Stimulated activated memory B cell treated with anti-CD40 and anti-IgM and Interleukin-4, amounts not matched to agents 10 μg/mL and 1 μg/mL and 100 μg/mL, for 72 hours (primary cell): Measurements from ENCODE around the gene SLC23A1.

Source experiments
- ATAC-seq: fragments of 150-1000 bp; cut with Tn5 transposase; 2 replicates; pipeline ENCODE4 v1.10.0; 2021
- H3K27ac Mint-ChIP-seq: one replicate; pipeline ENCODE4 v1.8.0; 2022; ENCODE audit warnings: mild to moderate bottlenecking, mixed read lengths
- H3K27me3 Mint-ChIP-seq: one replicate; pipeline ENCODE4 v1.8.0; 2022; ENCODE audit warnings: mixed read lengths
- H3K36me3 Mint-ChIP-seq: one replicate; pipeline ENCODE4 v1.8.0; 2022; ENCODE audit warnings: mixed read lengths
- H3K4me1 Mint-ChIP-seq: one replicate; pipeline ENCODE4 v1.8.0; 2022; ENCODE audit warnings: mixed read lengths
- H3K4me3 Mint-ChIP-seq: one replicate; pipeline ENCODE4 v1.8.0; 2022; ENCODE audit warnings: mild to moderate bottlenecking, moderate library complexity, mixed read lengths
- H3K9me3 Mint-ChIP-seq: one replicate; pipeline ENCODE4 v1.8.0; 2022; ENCODE audit warnings: mixed read lengths

The SLC23A1 gene

DNA sequence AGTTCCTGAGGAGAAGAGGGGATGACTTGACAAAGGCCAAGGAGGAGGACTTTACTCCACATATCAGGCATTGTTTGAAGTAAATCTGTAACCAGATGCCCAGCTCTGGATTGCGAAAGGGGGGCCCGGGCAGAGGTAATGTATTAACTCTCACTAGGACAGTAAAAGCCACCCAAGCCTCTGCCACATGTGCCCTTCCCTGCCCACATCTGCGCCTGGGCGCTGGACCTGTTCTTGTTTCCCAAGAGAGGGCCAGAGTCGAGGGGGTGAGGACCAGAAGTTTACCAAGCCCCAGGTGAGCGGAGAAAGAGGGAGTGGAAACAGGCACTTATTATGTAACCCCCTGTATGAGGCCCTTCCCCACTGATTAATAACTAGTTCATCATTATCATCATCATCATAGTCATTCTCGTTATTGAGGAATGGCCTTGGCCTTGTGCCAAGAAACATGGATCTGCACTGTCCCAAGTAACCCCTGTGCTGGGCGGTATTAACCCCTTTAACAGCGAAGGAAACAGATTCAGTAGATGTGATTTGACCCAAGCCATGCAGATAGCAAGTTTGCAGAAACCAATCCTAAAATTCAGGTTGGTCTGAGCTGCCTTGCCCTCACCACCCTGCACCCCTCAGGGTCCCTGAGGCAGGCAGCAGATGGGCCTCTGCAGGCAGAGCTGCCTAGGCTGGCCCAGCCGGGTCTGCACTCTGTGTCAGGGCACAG lies at the start of gene SLC23A1:
TSS of gene SLC23A1 (minus strand) at position 23 of the 718 bp plus-strand sequence. CDS start 44 bp downstream, outside the sequence.
- peak within 1 kb of the TSS; percentile 78 for H3K27ac Mint-ChIP-seq
- H3K9me3 Mint-ChIP-seq: no peaks in the 10 kb centered on the region
- no peak for ATAC-seq
- H3K27me3 Mint-ChIP-seq: no peaks in the 10 kb centered on the region
- H3K4me3 Mint-ChIP-seq: no peak within 1 kb of the TSS
- H3K36me3 Mint-ChIP-seq: no peaks in the 10 kb centered on the region
- H3K4me1 Mint-ChIP-seq: peaks cover 76% of the 10 kb centered on the region

DNA sequence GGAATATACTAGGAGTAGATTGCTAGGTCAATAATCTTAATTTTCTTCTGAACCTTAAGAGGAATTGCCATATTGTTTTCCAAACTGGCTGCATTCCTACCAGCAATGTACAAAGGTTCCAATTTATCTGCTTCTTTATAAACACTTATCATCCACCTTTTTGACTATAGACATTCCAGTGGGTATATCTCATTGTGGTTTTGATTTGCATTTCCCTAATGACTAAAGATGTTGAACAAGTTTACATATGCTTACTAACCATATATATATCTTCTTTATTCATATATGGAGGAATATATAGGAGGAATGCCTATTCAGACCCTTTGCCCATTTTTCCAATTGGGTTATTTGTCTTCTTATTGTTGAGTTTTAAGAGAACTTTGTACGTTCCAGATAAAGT lies 48.6 kb upstream of the SLC23A1 start:
- H3K4me3 Mint-ChIP-seq: no peak overlapping the region
- no peaks in the 10 kb centered on the region for H3K9me3 Mint-ChIP-seq
- ATAC-seq: no peak
- H3K27ac Mint-ChIP-seq: no peak overlapping the region
- H3K36me3 Mint-ChIP-seq: peaks cover 16% of the 10 kb centered on the region
- H3K27me3 Mint-ChIP-seq: no peaks in the 10 kb centered on the region
- no peaks in the 10 kb centered on the region for H3K4me1 Mint-ChIP-seq

DNA sequence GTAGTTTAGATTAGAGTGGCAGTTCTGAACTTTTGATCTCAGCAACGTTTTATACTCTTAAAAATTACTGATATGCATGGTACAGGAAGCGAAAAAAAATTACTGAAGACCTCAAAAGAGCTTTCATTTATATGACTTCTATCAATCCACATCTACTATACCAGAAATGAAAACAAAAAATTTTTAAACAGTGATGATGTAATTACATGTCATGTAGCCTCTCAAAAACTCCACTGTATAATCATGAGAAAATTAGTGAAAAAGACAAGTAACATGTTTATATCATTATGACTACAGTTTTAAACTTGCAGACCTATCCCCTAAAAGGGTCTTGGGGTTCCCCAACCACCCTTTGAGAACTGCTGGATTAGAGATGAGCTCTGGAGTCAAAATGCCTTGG lies 46.9 kb upstream of the SLC23A1 start:
- no peaks in the 10 kb centered on the region for H3K4me1 Mint-ChIP-seq
- peaks cover 16% of the 10 kb centered on the region for H3K36me3 Mint-ChIP-seq
- no peak overlapping the region for H3K27ac Mint-ChIP-seq
- H3K9me3 Mint-ChIP-seq: no peaks in the 10 kb centered on the region
- ATAC-seq: no peak
- H3K4me3 Mint-ChIP-seq: no peak overlapping the region
- H3K27me3 Mint-ChIP-seq: no peaks in the 10 kb centered on the region

DNA sequence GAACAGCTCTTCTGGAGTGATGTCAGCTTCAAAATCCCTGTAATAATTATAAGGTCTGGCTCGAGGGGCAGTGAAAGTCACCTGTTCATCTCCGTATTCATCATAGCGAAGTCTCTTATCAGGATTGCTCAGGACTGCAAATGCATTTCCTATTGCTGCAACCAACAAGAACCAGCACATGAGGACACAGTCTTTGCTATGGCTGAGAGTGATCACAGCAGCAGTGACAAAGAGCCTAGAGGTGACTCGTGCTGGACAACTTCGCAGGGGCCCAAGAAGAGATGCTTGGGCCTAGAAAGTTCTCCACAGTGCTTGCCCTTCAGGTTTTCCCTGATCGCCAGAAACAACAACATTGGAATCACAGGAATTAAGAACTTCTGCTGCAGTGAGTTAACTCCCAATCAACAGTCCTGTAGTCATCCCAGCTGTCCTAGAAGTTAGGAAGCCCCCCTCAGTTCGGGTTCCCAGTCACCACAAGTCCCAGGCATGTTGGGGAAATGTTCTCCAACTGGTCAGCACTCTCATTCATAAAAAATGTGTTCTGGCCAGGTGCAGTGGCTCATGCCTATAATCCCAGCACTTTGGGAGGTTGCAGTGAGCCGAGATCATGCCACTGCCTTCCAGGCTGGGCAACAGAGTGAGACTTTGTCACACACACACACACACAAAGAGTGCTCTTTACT lies 43.2 kb upstream of the SLC23A1 start:
- Mint-ChIP-seq H3K4me3 (no peak overlapping the region), H3K27me3 (no peaks in the 10 kb centered on the region), H3K9me3 (no peaks in the 10 kb centered on the region), H3K36me3 (peaks cover 35% of the 10 kb centered on the region), H3K4me1 (peaks cover 6% of the 10 kb centered on the region), H3K27ac (no peak overlapping the region)
- ATAC-seq: no peak

DNA sequence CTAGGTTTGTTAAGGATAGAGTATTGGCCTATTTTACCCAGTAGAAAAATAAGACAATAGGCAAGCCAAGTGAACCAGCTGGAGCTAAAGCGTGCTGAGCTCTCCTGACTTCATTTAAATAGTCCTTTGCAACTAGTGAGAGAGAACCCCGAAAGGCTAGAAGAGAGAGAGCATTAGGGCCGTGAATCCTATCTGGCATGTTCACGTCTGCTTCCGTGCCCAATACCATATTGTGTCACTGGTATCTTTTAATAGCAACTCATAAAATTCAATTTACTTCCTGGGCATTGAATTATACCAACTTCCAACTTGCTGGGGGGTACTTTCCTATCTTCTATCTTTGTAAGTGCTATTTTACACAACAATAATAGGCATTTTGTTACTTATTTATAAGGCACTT lies 42.4 kb upstream of the SLC23A1 start:
- H3K4me3 Mint-ChIP-seq: no peak overlapping the region
- H3K4me1 Mint-ChIP-seq: peaks cover 6% of the 10 kb centered on the region
- ATAC-seq: no peak
- H3K27me3 Mint-ChIP-seq: no peaks in the 10 kb centered on the region
- no peaks in the 10 kb centered on the region for H3K9me3 Mint-ChIP-seq
- H3K27ac Mint-ChIP-seq: no peak overlapping the region
- H3K36me3 Mint-ChIP-seq: peaks cover 41% of the 10 kb centered on the region

DNA sequence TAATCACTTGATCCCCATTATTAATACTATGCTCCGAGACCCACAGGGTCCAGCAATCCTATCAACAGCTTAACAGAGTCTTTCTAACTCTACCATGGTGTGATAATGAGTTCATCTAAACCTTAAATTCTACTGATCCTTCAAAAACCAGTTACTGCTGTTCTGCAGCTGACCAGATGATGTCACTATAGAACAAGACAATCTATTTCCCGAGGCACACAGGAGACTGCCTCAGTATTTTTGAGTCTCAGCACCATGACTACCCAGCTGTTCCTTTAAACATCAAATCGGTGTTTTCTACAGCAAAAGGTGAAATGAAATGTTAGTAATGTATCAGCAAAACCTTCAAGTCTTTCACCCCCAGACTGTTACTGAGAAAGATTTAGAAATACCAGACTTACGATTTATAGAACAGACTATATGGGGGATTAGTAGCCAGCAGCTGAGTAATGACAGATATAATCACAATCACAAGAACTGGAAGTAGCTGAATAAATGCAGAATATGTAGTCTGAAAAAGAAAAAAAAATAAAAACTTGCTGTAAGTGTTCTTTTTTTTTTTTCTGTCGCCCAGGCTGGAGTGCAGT lies 39.3 kb upstream of the SLC23A1 start:
- peak overlapping the region; percentile 11 for H3K27ac Mint-ChIP-seq
- H3K4me1 Mint-ChIP-seq: peaks cover 6% of the 10 kb centered on the region
- H3K9me3 Mint-ChIP-seq: no peaks in the 10 kb centered on the region
- H3K36me3 Mint-ChIP-seq: peaks cover 52% of the 10 kb centered on the region
- ATAC-seq: peak; percentile 83
- no peaks in the 10 kb centered on the region for H3K27me3 Mint-ChIP-seq
- no peak overlapping the region for H3K4me3 Mint-ChIP-seq

DNA sequence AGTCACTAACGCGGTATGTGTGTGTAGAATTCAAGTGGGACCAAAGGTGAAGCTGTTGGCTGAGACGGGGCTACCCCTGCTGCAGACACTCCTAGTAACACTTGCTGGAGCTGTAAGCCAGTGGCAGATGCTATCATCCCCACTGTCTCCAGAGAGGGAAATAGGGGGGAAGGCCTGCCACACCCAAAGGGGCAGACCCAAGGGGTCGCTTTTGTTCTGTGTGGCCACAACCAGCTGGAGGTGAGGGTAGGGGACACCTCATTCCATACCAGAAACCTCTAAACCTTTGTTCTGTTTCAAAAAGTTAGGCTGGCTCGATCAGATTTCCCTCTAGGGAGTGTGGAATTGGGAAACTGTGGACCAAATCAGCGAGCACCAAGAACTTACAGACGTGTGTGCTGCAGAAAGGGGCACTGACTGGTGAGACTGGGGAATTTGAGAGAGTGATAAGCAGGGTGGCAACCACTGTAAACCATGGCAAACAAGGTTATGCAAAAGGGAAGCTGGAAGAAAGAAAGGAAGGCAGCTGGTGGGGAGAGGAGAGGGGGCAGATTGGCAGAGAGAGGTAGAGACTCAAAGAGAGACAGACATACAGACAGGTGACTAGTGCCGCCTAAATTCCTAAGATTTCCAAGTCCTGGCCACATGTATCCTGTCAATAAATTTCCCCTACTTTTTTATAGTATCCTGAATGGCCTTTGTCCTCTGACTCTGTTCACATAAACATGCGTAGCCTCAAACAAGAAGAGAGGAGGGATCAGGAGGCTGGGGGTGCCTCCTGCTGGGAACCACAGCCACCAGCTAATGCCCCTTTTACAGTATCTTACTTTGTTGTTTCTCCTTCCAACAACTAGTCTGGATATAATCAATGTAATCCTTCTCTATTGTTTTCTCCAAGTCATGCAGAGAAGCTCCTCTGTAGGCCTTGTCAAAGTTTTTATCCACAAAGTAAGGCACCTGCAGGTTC lies 36.4 kb upstream of the SLC23A1 start:
- peaks cover 42% of the 10 kb centered on the region for H3K36me3 Mint-ChIP-seq

DNA sequence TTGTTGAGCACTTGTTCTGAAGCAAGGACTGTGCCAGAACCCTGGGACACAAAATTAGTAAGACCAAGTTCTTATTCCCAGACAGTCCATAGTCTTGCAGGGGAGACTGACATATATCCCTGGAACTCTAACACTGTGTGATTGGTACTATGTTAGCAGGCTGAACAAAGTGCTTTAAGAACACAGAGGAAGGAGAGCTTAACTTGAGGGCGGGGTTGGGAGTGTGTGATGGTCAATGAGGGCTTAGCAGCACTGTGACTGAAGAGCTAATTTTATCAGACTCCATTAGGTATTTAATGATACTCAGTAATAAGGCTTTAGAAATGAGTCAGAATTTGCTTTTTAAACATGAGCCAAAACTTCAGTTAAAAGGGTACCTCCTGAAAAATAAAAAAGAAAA lies 35.7 kb upstream of the SLC23A1 start:
- Mint-ChIP-seq H3K36me3 (peaks cover 39% of the 10 kb centered on the region), H3K27me3 (no peaks in the 10 kb centered on the region), H3K9me3 (no peaks in the 10 kb centered on the region), H3K4me3 (no peak overlapping the region), H3K4me1 (peaks cover 6% of the 10 kb centered on the region), H3K27ac (no peak overlapping the region)
- no peak for ATAC-seq

More for the DNA sequence above, 36.4 kb upstream of the SLC23A1 start:
- ATAC-seq: no peak
- Mint-ChIP-seq H3K4me1 (peaks cover 6% of the 10 kb centered on the region), H3K9me3 (no peaks in the 10 kb centered on the region), H3K4me3 (no peak overlapping the region), H3K27ac (no peak overlapping the region), H3K27me3 (no peaks in the 10 kb centered on the region)

DNA sequence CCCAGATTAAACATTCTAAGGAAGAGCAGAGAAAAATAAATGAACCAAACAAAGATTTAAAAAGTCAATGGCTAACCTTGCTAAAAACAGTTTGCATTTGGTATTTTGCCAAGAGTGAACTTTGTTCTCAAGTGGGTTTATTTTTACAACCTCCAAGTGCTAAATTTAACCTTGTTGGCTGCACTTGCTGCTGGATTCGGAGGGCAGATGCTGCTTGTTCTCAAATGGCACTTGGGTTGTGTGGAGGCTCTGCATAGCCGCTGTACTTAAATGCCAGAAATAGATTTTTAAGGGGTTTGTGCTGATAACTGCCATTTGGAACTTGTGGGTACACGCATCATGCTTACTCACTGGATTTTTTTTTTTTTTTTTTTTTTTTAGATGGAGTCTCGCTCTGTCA lies 34.1 kb upstream of the SLC23A1 start:
- no peak for ATAC-seq
- Mint-ChIP-seq H3K27ac (no peak overlapping the region), H3K4me3 (no peak overlapping the region), H3K9me3 (no peaks in the 10 kb centered on the region), H3K4me1 (peaks cover under 1% of the 10 kb centered on the region), H3K36me3 (peaks cover 44% of the 10 kb centered on the region), H3K27me3 (no peaks in the 10 kb centered on the region)

DNA sequence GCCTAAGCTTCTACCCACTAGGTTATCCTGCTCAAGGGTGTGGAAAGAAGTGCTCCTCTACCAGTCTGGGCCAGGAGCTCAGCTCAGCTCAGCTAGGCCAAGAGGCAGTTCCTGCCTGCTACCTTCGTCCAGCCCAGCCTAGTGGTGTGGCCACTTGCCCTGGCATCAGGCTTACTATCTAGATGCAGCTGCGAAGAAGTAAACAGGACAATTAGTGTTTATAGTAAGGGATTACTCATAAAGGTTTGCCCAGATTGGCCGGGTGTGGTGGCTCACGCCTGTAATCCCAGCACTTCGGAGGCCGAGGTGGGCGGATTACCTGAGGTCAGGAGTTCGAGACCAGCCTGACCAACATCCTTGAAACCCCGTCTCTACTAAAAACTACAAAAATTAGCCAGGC lies 33.6 kb upstream of the SLC23A1 start:
- no peak for ATAC-seq
- no peak overlapping the region for H3K4me3 Mint-ChIP-seq
- H3K9me3 Mint-ChIP-seq: no peaks in the 10 kb centered on the region
- no peak overlapping the region for H3K27ac Mint-ChIP-seq
- no peaks in the 10 kb centered on the region for H3K4me1 Mint-ChIP-seq
- peaks cover 47% of the 10 kb centered on the region for H3K36me3 Mint-ChIP-seq
- no peaks in the 10 kb centered on the region for H3K27me3 Mint-ChIP-seq

DNA sequence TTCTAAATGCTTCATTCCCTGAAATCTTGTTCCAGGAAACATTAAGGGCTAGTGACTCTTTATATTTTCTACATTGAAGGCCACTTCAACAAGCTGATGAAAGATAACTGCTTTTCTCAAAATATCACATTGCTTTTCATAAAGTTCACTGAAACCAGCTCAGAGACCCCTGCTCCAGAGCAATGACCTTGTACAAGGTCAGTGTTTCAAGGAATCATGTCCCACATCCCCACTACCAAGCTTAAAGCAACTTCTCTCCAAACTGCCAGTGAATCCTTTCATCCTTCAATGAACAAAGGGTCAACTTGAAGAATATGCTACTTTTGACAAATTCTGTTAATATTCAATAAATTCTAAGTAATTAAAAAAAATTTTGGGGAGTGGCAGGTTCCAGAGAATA lies 32.8 kb upstream of the SLC23A1 start:
- Mint-ChIP-seq H3K4me1 (no peaks in the 10 kb centered on the region), H3K4me3 (no peak overlapping the region), H3K9me3 (no peaks in the 10 kb centered on the region), H3K27me3 (no peaks in the 10 kb centered on the region), H3K27ac (no peak overlapping the region), H3K36me3 (peaks cover 47% of the 10 kb centered on the region)
- ATAC-seq: no peak

DNA sequence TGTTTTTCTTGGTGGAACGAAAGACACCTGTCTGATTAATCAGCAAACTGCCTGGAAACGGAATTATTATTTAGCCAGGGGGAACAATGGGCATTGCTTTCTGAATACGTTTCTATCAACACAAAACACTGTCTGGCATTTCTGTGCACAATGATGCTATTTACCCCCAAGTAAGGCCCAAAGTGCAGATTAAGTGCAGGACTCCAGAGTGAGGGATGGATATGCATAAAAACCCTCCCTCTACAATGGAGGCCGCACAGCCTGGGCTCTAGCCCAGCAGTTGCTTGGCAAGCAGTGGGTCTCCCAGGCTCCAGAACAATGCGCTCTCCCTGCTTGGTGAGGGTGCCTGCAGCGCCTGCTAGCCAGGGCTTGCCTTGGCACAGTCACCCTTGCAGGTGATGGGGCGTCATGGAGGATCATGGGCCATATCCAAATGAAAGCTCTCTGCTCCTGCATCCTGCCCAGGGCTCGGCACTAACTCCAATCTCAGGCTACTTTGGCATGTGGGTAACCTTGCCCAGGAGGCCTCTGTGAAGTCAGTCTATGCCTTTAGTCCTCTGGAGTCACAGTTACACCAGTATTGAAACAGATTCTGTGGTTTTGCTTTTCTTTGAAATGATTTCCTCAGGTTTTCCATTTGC lies 32.2 kb upstream of the SLC23A1 start:
- Mint-ChIP-seq H3K9me3 (no peaks in the 10 kb centered on the region), H3K4me3 (no peak overlapping the region), H3K27me3 (no peaks in the 10 kb centered on the region), H3K27ac (no peak overlapping the region), H3K36me3 (peaks cover 42% of the 10 kb centered on the region), H3K4me1 (no peaks in the 10 kb centered on the region)
- no peak for ATAC-seq

DNA sequence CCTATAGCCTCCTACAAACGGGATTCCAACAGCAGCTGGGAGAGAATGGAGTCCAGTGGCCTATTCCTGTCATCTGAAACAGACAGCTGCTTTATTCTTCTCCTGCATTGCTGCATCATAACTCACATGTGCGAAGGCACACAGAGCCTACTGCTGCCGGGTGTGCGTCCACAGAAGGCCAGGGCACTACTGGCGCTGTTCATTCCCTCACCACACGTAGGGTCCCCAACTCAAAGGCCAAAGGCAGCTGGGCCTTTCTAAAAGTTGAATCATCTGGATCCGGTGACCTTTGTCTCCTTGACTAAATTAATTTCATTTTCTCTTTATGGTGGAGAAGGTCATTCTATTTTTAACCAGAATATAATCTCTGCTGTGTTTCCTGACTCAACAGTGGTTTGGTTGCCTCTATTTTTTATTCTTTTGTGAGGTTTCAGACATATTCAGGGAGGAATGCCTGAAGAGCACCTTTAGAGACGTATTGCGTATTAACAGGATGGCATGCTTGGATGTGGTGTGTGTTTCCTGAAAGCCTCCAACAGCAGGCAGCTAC lies 31.6 kb upstream of the SLC23A1 start:
- Mint-ChIP-seq H3K27me3 (no peaks in the 10 kb centered on the region), H3K4me3 (no peak overlapping the region), H3K27ac (no peak overlapping the region), H3K4me1 (no peaks in the 10 kb centered on the region), H3K36me3 (peaks cover 36% of the 10 kb centered on the region), H3K9me3 (no peaks in the 10 kb centered on the region)
- ATAC-seq: no peak

DNA sequence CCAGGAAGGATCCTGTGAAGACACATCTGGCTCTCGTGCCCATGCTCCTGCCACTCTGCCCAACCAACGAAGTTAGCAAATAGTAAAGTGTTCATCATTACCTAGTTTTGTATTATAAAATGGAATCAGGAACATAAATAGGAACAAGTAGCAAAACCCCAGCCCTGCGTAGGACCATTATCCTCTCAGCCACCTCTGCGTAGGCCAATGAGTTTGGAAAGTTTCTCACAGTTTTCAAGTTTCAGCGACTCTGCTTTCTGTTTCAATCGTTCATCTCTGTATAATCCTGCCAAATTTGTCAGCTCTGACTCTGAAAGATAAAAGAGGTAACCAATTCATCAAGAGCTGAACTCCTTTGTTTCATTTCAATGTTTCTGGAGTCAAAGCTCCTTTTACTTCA lies 30.9 kb upstream of the SLC23A1 start:
- no peak overlapping the region for H3K4me3 Mint-ChIP-seq
- H3K27ac Mint-ChIP-seq: no peak overlapping the region
- no peaks in the 10 kb centered on the region for H3K27me3 Mint-ChIP-seq
- no peaks in the 10 kb centered on the region for H3K4me1 Mint-ChIP-seq
- no peaks in the 10 kb centered on the region for H3K9me3 Mint-ChIP-seq
- ATAC-seq: no peak
- H3K36me3 Mint-ChIP-seq: peaks cover 29% of the 10 kb centered on the region
